Measurements from ENCODE around the gene SYDE1.

The SYDE1 gene

DNA sequence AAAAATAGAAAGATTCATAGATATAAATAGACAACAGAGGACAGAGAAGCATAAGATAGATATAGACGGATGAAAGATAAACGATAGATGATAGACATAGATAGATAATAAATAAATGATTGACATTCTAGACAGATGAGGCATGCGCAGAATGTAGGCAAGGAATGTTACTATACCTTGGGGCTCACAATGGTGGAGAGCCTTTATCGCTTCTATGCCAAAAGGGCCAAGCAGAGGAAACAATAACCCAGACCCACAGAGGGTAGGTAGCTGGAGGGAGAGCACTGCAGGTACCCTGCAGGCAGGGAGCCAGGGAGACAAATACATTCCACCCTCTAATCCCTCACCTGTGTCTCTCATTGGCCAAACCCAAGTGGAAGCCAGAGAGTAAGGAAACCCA is 49.2 kb downstream of the SYDE1 start:
- Histone ChIP-seq H3K36me3 (replicated peaks; ENCODE audit: insufficient read depth, low read length) (no peaks in the 10 kb centered on the region), H3K4me1 (ENCODE audit: low read length) (no peaks in the 10 kb centered on the region), H4K20me1 (ENCODE audit: insufficient read depth, low read length) (no peaks in the 10 kb centered on the region), H3K9ac (ENCODE audit: low read length) (no peak overlapping the region), H3K27ac (ENCODE audit: low read length) (no peak overlapping the region), H3F3A (ENCODE audit: insufficient read depth, low read length) (no peaks in the 10 kb centered on the region), H2AFZ (ENCODE audit: low read length) (no peak overlapping the region), H3K9me3 (replicated peaks; ENCODE audit: insufficient read depth, low read length) (no peaks in the 10 kb centered on the region), H3K79me2 (ENCODE audit: low read length) (no peaks in the 10 kb centered on the region), H3K4me3 (ENCODE audit: low read length) (no peak overlapping the region), H3K4me2 (ENCODE audit: low read depth, low read length) (no peak overlapping the region), H3K27me3 (replicated peaks; ENCODE audit: insufficient read depth, low read length) (peaks cover 67% of the 10 kb centered on the region), H3K9me2 (replicated peaks; ENCODE audit: insufficient read depth, low read length) (no peaks in the 10 kb centered on the region)
- DNase-seq, result no peak
- TF ChIP-seq EZH2 (optimal IDR thresholded peaks at IDR 0.05; ENCODE audit: low read depth, low read length), result no peak
- TF ChIP-seq EZH2phosphoT487 (IDR thresholded peaks at IDR 0.05; ENCODE audit: low read length), result no peak
- no peak for TF ChIP-seq CTCF (IDR thresholded peaks at IDR 0.05; ENCODE audit: low read length)

- no peaks in the 10 kb centered on the region for H3F3A ChIP-seq (ENCODE audit: insufficient read depth, low read length)
- no peak overlapping the region for H3K27ac ChIP-seq (ENCODE audit: low read length)
- H3K4me3 ChIP-seq (ENCODE audit: low read length), result no peak overlapping the region
- peak overlapping the region; percentile 43; the same call in 1 of the 2 replicates for H2AFZ ChIP-seq (ENCODE audit: low read length)
- peaks cover 39% of the 10 kb centered on the region for H3K27me3 ChIP-seq (replicated peaks; ENCODE audit: insufficient read depth, low read length)
- no peaks in the 10 kb centered on the region for H3K79me2 ChIP-seq (ENCODE audit: low read length)
- no peak overlapping the region for H3K9ac ChIP-seq (ENCODE audit: low read length)
- no peaks in the 10 kb centered on the region for H3K36me3 ChIP-seq (replicated peaks; ENCODE audit: insufficient read depth, low read length)
- TF ChIP-seq EZH2phosphoT487 (IDR thresholded peaks at IDR 0.05; ENCODE audit: low read length) (no peak), CTCF (IDR thresholded peaks at IDR 0.05; ENCODE audit: low read length) (no peak), EZH2 (optimal IDR thresholded peaks at IDR 0.05; ENCODE audit: low read depth, low read length) (no peak)
- 0 out of 2 replicates have a peak overlapping the region, but pooled peaks have one; percentile 12 for H3K4me2 ChIP-seq (ENCODE audit: low read depth, low read length)
- peak; percentile 20 for DNase-seq
- H3K9me3 ChIP-seq (replicated peaks; ENCODE audit: insufficient read depth, low read length), result no peaks in the 10 kb centered on the region
- no peaks in the 10 kb centered on the region for H3K4me1 ChIP-seq (ENCODE audit: low read length)
- no peaks in the 10 kb centered on the region for H3K9me2 ChIP-seq (replicated peaks; ENCODE audit: insufficient read depth, low read length)
- H4K20me1 ChIP-seq (ENCODE audit: insufficient read depth, low read length), result no peaks in the 10 kb centered on the region
Measured at GRCh38 chr19:15159251-15159650, 52.0 kb downstream of the SYDE1 start.

GRCh38 chr19:15161028-15161984 is 54.1 kb downstream of the SYDE1 start:
- no peaks in the 10 kb centered on the region for H3K4me1 ChIP-seq (ENCODE audit: low read length)
- H3K27ac ChIP-seq (ENCODE audit: low read length), result no peak overlapping the region
- H3K9me3 ChIP-seq (replicated peaks; ENCODE audit: insufficient read depth, low read length), result no peaks in the 10 kb centered on the region
- no peaks in the 10 kb centered on the region for H3K36me3 ChIP-seq (replicated peaks; ENCODE audit: insufficient read depth, low read length)
- peaks cover 34% of the 10 kb centered on the region for H3K27me3 ChIP-seq (replicated peaks; ENCODE audit: insufficient read depth, low read length)
- H3F3A ChIP-seq (ENCODE audit: insufficient read depth, low read length), result no peaks in the 10 kb centered on the region
- no peak overlapping the region for H3K9ac ChIP-seq (ENCODE audit: low read length)
- no peak overlapping the region for H3K4me3 ChIP-seq (ENCODE audit: low read length)
- H2AFZ ChIP-seq (ENCODE audit: low read length), result no peak overlapping the region
- no peaks in the 10 kb centered on the region for H3K9me2 ChIP-seq (replicated peaks; ENCODE audit: insufficient read depth, low read length)
- peak; percentile 73 for DNase-seq
- no peaks in the 10 kb centered on the region for H3K79me2 ChIP-seq (ENCODE audit: low read length)
- TF ChIP-seq CTCF (IDR thresholded peaks at IDR 0.05; ENCODE audit: low read length) (peak; percentile 70), EZH2 (optimal IDR thresholded peaks at IDR 0.05; ENCODE audit: low read depth, low read length) (no peak), EZH2phosphoT487 (IDR thresholded peaks at IDR 0.05; ENCODE audit: low read length) (no peak)
- H3K4me2 ChIP-seq (ENCODE audit: low read depth, low read length), result peak overlapping the region; percentile 45; the same call in 1 of the 2 replicates
- no peaks in the 10 kb centered on the region for H4K20me1 ChIP-seq (ENCODE audit: insufficient read depth, low read length)

Measured in MM.1S (cell line).